Heart left ventricle (tissue), 16 donors: ENCODE results near the gene TACC3. TPM values are rescaled to one million over a fixed set of nuclear protein-coding genes. Genes with fewer than 3 reads are reported as not detected.
"Not testable (repeated sequence)": the region's sequence is repeated elsewhere in the genome, so short reads cannot be mapped to it uniquely, and the experiment has no call there.

Experiments used
- ATAC-seq, 4 donors: fragments of 200-7000 bp; cut with Tn5 transposase; one replicate each; pipeline ENCODE4 v1.9.1; 2020 to 2022; ENCODE audit warnings: moderate library complexity in 4 of 4, mild to moderate bottlenecking in 3 of 4, moderate number of reproducible peaks in 1 of 4
- DNase-seq, 5 donors: peaks; one replicate each; pipeline ENCODE4 v3.0.0-alpha.2; 2020
- H3K27ac ChIP-seq, 12 donors: fragments of 200-600 bp; sonication (generic) in 4 of 12; one replicate each; pipeline versions ENCODE4 v1.5.0 to v1.8.0; 2016 to 2022; ENCODE audit warnings: mild to moderate bottlenecking in 2 of 12
- H3K27me3 ChIP-seq, 9 donors: fragments of 200-600 bp; sonication (generic) in 2 of 9; one replicate each; pipeline versions ENCODE4 v1.5.1 to v1.8.0; 2016 to 2022; ENCODE audit warnings: mild to moderate bottlenecking in 3 of 9
- H3K36me3 ChIP-seq, 9 donors: fragments of 200-600 bp; sonication (generic) in 2 of 9; one replicate each; pipeline versions ENCODE4 v1.5.0 to v1.8.0; 2018 to 2022; ENCODE audit warnings: mild to moderate bottlenecking in 2 of 9
- H3K4me1 ChIP-seq, 12 donors: fragments of 200-600 bp; sonication (generic) in 4 of 12; one replicate each; pipeline versions ENCODE4 v1.5.0 to v1.8.0; 2016 to 2022; ENCODE audit warnings: mild to moderate bottlenecking in 3 of 12
- H3K4me3 ChIP-seq, 12 donors: fragments of 200-600 bp; sonication (generic) in 4 of 12; one replicate each; pipeline versions ENCODE4 v1.5.0 to v1.8.0; 2017 to 2022; ENCODE audit warnings: mild to moderate bottlenecking in 9 of 12, moderate library complexity in 4 of 12
- H3K9me3 ChIP-seq, 12 donors: fragments of 200-600 bp; sonication (generic) in 4 of 12; one replicate each; pipeline versions ENCODE4 v1.5.0 to v1.8.0; 2016 to 2022; ENCODE audit warnings: mild to moderate bottlenecking in 1 of 12
- CTCF ChIP-seq, 12 donors: fragments of 200-600 bp; sonication (generic) in 4 of 12; IDR thresholded peaks; one replicate each; pipeline versions ENCODE4 v1.5.0 to v1.8.0; 2018 to 2022; ENCODE audit warnings: antibody characterized with exemption in 12 of 12, mild to moderate bottlenecking in 5 of 12
- POLR2A ChIP-seq, 2 donors: fragments of 450-650 bp; IDR thresholded peaks; one replicate each; pipeline ENCODE4 v1.6.1; 2017; ENCODE audit warnings: antibody characterized with exemption in 2 of 2, mild to moderate bottlenecking in 2 of 2, moderate library complexity in 2 of 2
- WGBS, 4 donors: extraction: QIAGEN DNeasy Blood & Tissue Kit in 2 of 4; methylation state at CpG; one replicate each; pipeline versions ENCODE4 v1.1.5 to v1.1.7; 2013 to 2018; 5-methylcytosine and 5-hydroxymethylcytosine counted together
- intact Hi-C, 10 donors: fragments of 100-400 bp; cut with DNase I; formaldehyde crosslinking; loops; one replicate each; pipeline versions ENCODE4 v1.11.1 to v1.14.2; 2022
- polyA plus RNA-seq, 2 donors: library from polyadenylated mRNA; stranded (reverse); fragments of 200-250 nt; gene quantifications; one replicate each; pipeline ENCODE4 v1.2.3, GENCODE V29; 2013
- total RNA-seq, 9 donors: library from RNA; depleted of rRNA in 2 of 9; stranded (reverse); fragments of >200 nt in 2 of 9; fragmentation: NEBNext Ultra II Directional in 3 of 9; extraction: Animal tissue kit (Norgen Biotek cat#: 25700) in 3 of 9; gene quantifications; one replicate each; pipeline versions ENCODE4 v1.1.0 to v1.2.4, GENCODE V29; 2016 to 2023
- donor health status: ischemic (EF 13 %, LVEDD 7.1; RV severe dilation, severe dysfunction).
- donor health status: healthy with polysubstance abuse.
- donor health status: DM: no; HTN: yes; CAD: no.
- donor health status: DM: no; HTN: no; CAD: no.
- donor health status: ischemic (EF 25% LVEDD 6.9; RV normal size, moderate dysfunction).
- donor health status: ischemic (EF 25% LVEDD 5.7; RV mildly dilated, moderate dysfunction).
- donor health status: healthy.
- donor health status: DM: yes; HTN: yes; CAD: no.
- donor health status: ischemic (EF 35%, LVEDD 5.7; RV mildly dilated, moderate dysfunction).
- donor health status: nonischemic (EF 11% LVEDD 7.7; RV severe dilation, severe dysfunction).
- donor health status: DM: yes; HTN: yes; CAD: no.
- donor health status: PGD.
- donor health status: ischemic (EF 29% LVEDD 5.4; RV normal size, mild dysfunction).
- donor health status: nonischemic (EF 23%, LVEDD 6.1; RV moderate dilation, normal function).

TACC3 gene
- total and polyA plus RNA-seq, 11 donors = 2.9 to 19.1 (median 6.1) TPM

- H3K27ac ChIP-seq = no peak overlapping the region
- no peaks in the 10 kb centered on the region for H3K27me3 ChIP-seq
- ATAC-seq (no peak), DNase-seq (no peak)
- H3K4me1 ChIP-seq = no peaks in the 10 kb centered on the region
- H3K4me3 ChIP-seq = no peak overlapping the region
- H3K36me3 ChIP-seq = peaks cover 0 to 58% (median 46%) of the 10 kb centered on the region in 9 donors
- 96 to 100% (median 97%) methylated on average over 3 of the region's 3 CpGs for WGBS, 4 donors
- intact Hi-C loops = no loop called here
- TF ChIP-seq POLR2A (IDR thresholded peaks at IDR 0.05) (no peak), CTCF (IDR thresholded peaks at IDR 0.05) (no peak)
- H3K9me3 ChIP-seq = no peaks in the 10 kb centered on the region
Measured at GRCh38 chr4:1690698-1691097, 30.6 kb upstream of the TACC3 start.

GRCh38 chr4:1691737-1692373 lies 29.5 kb upstream of the TACC3 start:
- TF ChIP-seq CTCF (IDR thresholded peaks at IDR 0.05) (no peak), POLR2A (IDR thresholded peaks at IDR 0.05) (no peak)
- Histone ChIP-seq H3K27me3 (no peaks in the 10 kb centered on the region), H3K27ac (no peak overlapping the region), H3K4me3 (no peak overlapping the region), H3K4me1 (no peaks in the 10 kb centered on the region), H3K9me3 (no peaks in the 10 kb centered on the region), H3K36me3 (peaks cover 0 to 69% (median 57%) of the 10 kb centered on the region in 9 donors)
- ATAC-seq (no peak), DNase-seq (no peak)
- intact Hi-C loops = loop anchor here in 4 of 10 donors (2.0 kb wide), 2 partner anchors 33 to 35 kb away; no protein-coding TSS in a partner anchor
- 82 to 92% (median 88%) methylated on average over 9 of the region's 9 CpGs for WGBS, 4 donors

- no peak overlapping the region for H3K4me3 ChIP-seq
- 45 to 57% (median 49%) methylated on average over 7 of the region's 7 CpGs for WGBS, 4 donors
- DNase-seq = peak; percentile 67 to 85 (median 69)
- no peaks in the 10 kb centered on the region for H3K27me3 ChIP-seq
- peaks cover 0 to 84% (median 67%) of the 10 kb centered on the region in 9 donors for H3K36me3 ChIP-seq
- H3K9me3 ChIP-seq = no peaks in the 10 kb centered on the region
- peak; percentile 81 to 96 (median 90) for TF ChIP-seq CTCF (IDR thresholded peaks at IDR 0.05)
- no peak for TF ChIP-seq POLR2A (IDR thresholded peaks at IDR 0.05)
- no peaks in the 10 kb centered on the region for H3K4me1 ChIP-seq
- intact Hi-C loops = loop anchor here in 8 of 10 donors (1.0 to 2.0 kb wide), 3 partner anchors 31 to 33 kb away; no protein-coding TSS in a partner anchor
- ATAC-seq = peak; percentile 25 to 78 (median 78)
- no peak overlapping the region for H3K27ac ChIP-seq
Measured at GRCh38 chr4:1693131-1693896, 28.0 kb upstream of the TACC3 start.

- H3K36me3 ChIP-seq = peaks cover 0 to 99% (median 89%) of the 10 kb centered on the region in 9 donors
- no peaks in the 10 kb centered on the region for H3K4me1 ChIP-seq
- 73 to 80% (median 75%) methylated on average over 5 of the region's 5 CpGs for WGBS, 4 donors
- no peak overlapping the region for H3K27ac ChIP-seq
- no peak overlapping the region for H3K4me3 ChIP-seq
- DNase-seq (no peak), ATAC-seq (peak in 1 of 4 donors; percentile 52)
- intact Hi-C loops = loop anchor here in 2 of 10 donors (2.0 kb wide), 1 partner anchor 33 kb away; no protein-coding TSS in a partner anchor
- H3K9me3 ChIP-seq = no peaks in the 10 kb centered on the region
- no peaks in the 10 kb centered on the region for H3K27me3 ChIP-seq
- TF ChIP-seq CTCF (IDR thresholded peaks at IDR 0.05) (no peak), POLR2A (IDR thresholded peaks at IDR 0.05) (no peak)
Measured at GRCh38 chr4:1695913-1696312, 25.4 kb upstream of the TACC3 start.

GRCh38 chr4:1701671-1702070 lies 19.6 kb upstream of the TACC3 start:
- DNase-seq, H3K27me3 ChIP-seq, intact Hi-C loops, H3K9me3 ChIP-seq, ATAC-seq, H3K4me3 ChIP-seq, H3K27ac ChIP-seq: not testable (repeated sequence)
- Histone ChIP-seq H3K4me1 (peaks cover 0 to 11% (median 0%) of the 10 kb centered on the region in 12 donors), H3K36me3 (peaks cover 0 to 93% (median 80%) of the 10 kb centered on the region in 9 donors)
- WGBS, 4 donors = 93 to 94% (median 94%) methylated on average over 8 of the region's 8 CpGs
